ENCODE data around the gene KRTAP5-6. TPM values are rescaled to one million over a fixed set of nuclear protein-coding genes. Genes with fewer than 3 reads are reported as not detected.
A peak's percentile ranks its signal among the peaks of the same experiment; 100 is the strongest.

The KRTAP5-6 gene
- polyA plus RNA-seq, 1 of the 3 experiments (the other 2 are of a cell fraction) = not detected

GRCh38 chr11:1652771-1653540, 44.0 kb upstream of the KRTAP5-6 start:
- CTCF ChIA-PET = interaction anchor here (0.6 to 9.9 kb wide), 109 partner anchors 12 to 545 kb away, joined by 3 to 277 read pairs (median 5); partner anchors contain the start of genes H19, KRTAP5-5, SYT8 and TH
- peak overlapping the region in 1 of 2 experiments; percentile 25; a peak in 2 of 4 replicates for H3K4me3 ChIP-seq (ENCODE audit: low read depth in 2 of 2, low read length in 1 of 2)
- H3K9me3 ChIP-seq = no peaks in the 10 kb centered on the region
- H3K9ac ChIP-seq = no peak overlapping the region
- peak; percentile 96 for DNase-seq
- no peaks in the 10 kb centered on the region for H3K27me3 ChIP-seq (ENCODE audit: insufficient read depth)
- H3K4me2 ChIP-seq = no peak overlapping the region
- WGBS (ENCODE audit: low lambda C conversion rate) = 82% methylated on average over 4 of the region's 34 CpGs
- H3F3A ChIP-seq (replicated peaks; ENCODE audit: insufficient read depth) = no peaks in the 10 kb centered on the region
- H3K27ac ChIP-seq (ENCODE audit: low read depth in 2 of 2, low read length in 1 of 2) = no peak overlapping the region
- no peaks in the 10 kb centered on the region for H3K36me3 ChIP-seq (replicated peaks in 1 of 2; ENCODE audit: control insufficient read depth in 1 of 2, insufficient read depth in 2 of 2, low read length in 1 of 2)
- no peak overlapping the region for H2AFZ ChIP-seq (ENCODE audit: low read depth)
- TF ChIP-seq RAD21 (IDR thresholded peaks at IDR 0.05; ENCODE audit: low read length) (peak; percentile 93), NRF1 (IDR thresholded peaks at IDR 0.05; ENCODE audit: low read depth, low read length) (no peak), SMC3 (IDR thresholded peaks at IDR 0.05; ENCODE audit: low read depth, low read length) (peak; percentile 86), RCOR1 (IDR thresholded peaks at IDR 0.05; ENCODE audit: low read length) (no peak), TCF12 (IDR thresholded peaks at IDR 0.05) (no peak), GABPA (IDR thresholded peaks at IDR 0.05; ENCODE audit: low read depth) (no peak)
- TF ChIP-seq, protein P1, sequence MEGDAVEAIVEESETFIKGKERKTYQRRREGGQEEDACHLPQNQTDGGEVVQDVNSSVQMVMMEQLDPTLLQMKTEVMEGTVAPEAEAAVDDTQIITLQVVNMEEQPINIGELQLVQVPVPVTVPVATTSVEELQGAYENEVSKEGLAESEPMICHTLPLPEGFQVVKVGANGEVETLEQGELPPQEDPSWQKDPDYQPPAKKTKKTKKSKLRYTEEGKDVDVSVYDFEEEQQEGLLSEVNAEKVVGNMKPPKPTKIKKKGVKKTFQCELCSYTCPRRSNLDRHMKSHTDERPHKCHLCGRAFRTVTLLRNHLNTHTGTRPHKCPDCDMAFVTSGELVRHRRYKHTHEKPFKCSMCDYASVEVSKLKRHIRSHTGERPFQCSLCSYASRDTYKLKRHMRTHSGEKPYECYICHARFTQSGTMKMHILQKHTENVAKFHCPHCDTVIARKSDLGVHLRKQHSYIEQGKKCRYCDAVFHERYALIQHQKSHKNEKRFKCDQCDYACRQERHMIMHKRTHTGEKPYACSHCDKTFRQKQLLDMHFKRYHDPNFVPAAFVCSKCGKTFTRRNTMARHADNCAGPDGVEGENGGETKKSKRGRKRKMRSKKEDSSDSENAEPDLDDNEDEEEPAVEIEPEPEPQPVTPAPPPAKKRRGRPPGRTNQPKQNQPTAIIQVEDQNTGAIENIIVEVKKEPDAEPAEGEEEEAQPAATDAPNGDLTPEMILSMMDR (IDR thresholded peaks at IDR 0.05) = peak; percentile 95
- no peaks in the 10 kb centered on the region for H3K9me2 ChIP-seq
- POLR2A ChIA-PET = interaction anchor here (0.5 to 3.0 kb wide), 9 partner anchors 13 to 540 kb away, joined by 3 to 11 read pairs (median 5); partner anchors contain the start of gene KRTAP5-6
- no peaks in the 10 kb centered on the region for H3K79me2 ChIP-seq (ENCODE audit: insufficient read depth)
- peaks cover 0 to 27% of the 10 kb centered on the region in 2 experiments; a peak in 1 of 4 replicates for H3K4me1 ChIP-seq (ENCODE audit: control insufficient read depth in 1 of 2, insufficient read depth in 2 of 2, low read depth in 1 of 2, low read length in 1 of 2)
- no peaks in the 10 kb centered on the region for H4K20me1 ChIP-seq (ENCODE audit: insufficient read depth)

- 75% methylated on average over 10 of the region's 14 CpGs for WGBS (ENCODE audit: low lambda C conversion rate)
- Histone ChIP-seq H3K27ac (ENCODE audit: low read depth in 2 of 2, low read length in 1 of 2) (no peak overlapping the region; a peak in 1 of 4 replicates), H3K9ac (no peak overlapping the region), H3K4me2 (no peak overlapping the region), H3K27me3 (ENCODE audit: insufficient read depth) (no peaks in the 10 kb centered on the region), H3K9me2 (no peaks in the 10 kb centered on the region), H4K20me1 (ENCODE audit: insufficient read depth) (no peaks in the 10 kb centered on the region), H2AFZ (ENCODE audit: low read depth) (no peak overlapping the region), H3K36me3 (replicated peaks in 1 of 2; ENCODE audit: control insufficient read depth in 1 of 2, insufficient read depth in 2 of 2, low read length in 1 of 2) (no peaks in the 10 kb centered on the region), H3K9me3 (no peaks in the 10 kb centered on the region), H3K4me1 (ENCODE audit: control insufficient read depth in 1 of 2, insufficient read depth in 2 of 2, low read depth in 1 of 2, low read length in 1 of 2) (peaks cover 0 to 27% of the 10 kb centered on the region in 2 experiments; a peak in 1 of 4 replicates), H3F3A (replicated peaks; ENCODE audit: insufficient read depth) (no peaks in the 10 kb centered on the region), H3K79me2 (ENCODE audit: insufficient read depth) (no peaks in the 10 kb centered on the region), H3K4me3 (ENCODE audit: low read depth in 2 of 2, low read length in 1 of 2) (no peak overlapping the region)
- POLR2A ChIA-PET = interaction anchor here (1.4 to 3.0 kb wide), 2 partner anchors 14 to 498 kb away, joined by 5 to 11 read pairs; no protein-coding TSS in a partner anchor
- peak; percentile 65 for DNase-seq
- CTCF ChIA-PET = interaction anchor here (0.8 to 9.9 kb wide), 41 partner anchors 13 to 532 kb away, joined by 3 to 277 read pairs (median 8); partner anchors contain the start of genes H19, SYT8 and TNNI2
- TF ChIP-seq, protein P2, sequence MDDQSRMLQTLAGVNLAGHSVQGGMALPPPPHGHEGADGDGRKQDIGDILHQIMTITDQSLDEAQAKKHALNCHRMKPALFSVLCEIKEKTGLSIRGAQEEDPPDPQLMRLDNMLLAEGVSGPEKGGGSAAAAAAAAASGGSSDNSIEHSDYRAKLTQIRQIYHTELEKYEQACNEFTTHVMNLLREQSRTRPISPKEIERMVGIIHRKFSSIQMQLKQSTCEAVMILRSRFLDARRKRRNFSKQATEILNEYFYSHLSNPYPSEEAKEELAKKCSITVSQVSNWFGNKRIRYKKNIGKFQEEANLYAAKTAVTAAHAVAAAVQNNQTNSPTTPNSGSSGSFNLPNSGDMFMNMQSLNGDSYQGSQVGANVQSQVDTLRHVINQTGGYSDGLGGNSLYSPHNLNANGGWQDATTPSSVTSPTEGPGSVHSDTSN (IDR thresholded peaks at IDR 0.05) = no peak
- TF ChIP-seq EZH2phosphoT487 (IDR thresholded peaks at IDR 0.05; ENCODE audit: borderline replicate concordance, low read depth) (no peak), REST (IDR thresholded peaks at IDR 0.05; ENCODE audit: low read depth, low read length) (no peak), RFX5 (IDR thresholded peaks at IDR 0.05; ENCODE audit: low read length) (no peak), RXRA (IDR thresholded peaks at IDR 0.05; ENCODE audit: borderline replicate concordance, low read depth) (no peak), FOXJ3 (CRISPR knock-in tag; IDR thresholded peaks at IDR 0.05) (no peak), EP300 (IDR thresholded peaks at IDR 0.05; ENCODE audit: borderline replicate concordance in 1 of 2, low read depth in 1 of 2, low read length in 1 of 2) (no peak), YY1 (IDR thresholded peaks at IDR 0.05; ENCODE audit: low read depth) (no peak), RCOR1 (IDR thresholded peaks at IDR 0.05; ENCODE audit: low read length) (no peak), FOXM1 (IDR thresholded peaks at IDR 0.05; ENCODE audit: low read depth) (no peak)
Observed at GRCh38 chr11:1653541-1654387, 43.2 kb upstream of the KRTAP5-6 start.
